Uterus (tissue), 2 donors: ENCODE measurements around the gene RNF133.

Source experiments
- POLR2A ChIP-seq, 2 donors: fragments of 450-650 bp; IDR thresholded peaks; one replicate each; pipeline ENCODE4 v1.6.1; 2016; ENCODE audit warnings: antibody characterized with exemption in 2 of 2, mild to moderate bottlenecking in 1 of 2, moderate library complexity in 1 of 2
- TF ChIP-seq, protein P1 (sequence below), 4 experiments: fragments of 200-600 bp in 2 of 4; fragments of 450-650 bp in 2 of 4; sonication (generic) in 2 of 4; IDR thresholded peaks; one replicate each; pipeline ENCODE4 v1.5.1; 2016 to 2019; ENCODE audit warnings: antibody characterized with exemption in 4 of 4, mild to moderate bottlenecking in 2 of 4, moderate library complexity in 1 of 4

DNA sequence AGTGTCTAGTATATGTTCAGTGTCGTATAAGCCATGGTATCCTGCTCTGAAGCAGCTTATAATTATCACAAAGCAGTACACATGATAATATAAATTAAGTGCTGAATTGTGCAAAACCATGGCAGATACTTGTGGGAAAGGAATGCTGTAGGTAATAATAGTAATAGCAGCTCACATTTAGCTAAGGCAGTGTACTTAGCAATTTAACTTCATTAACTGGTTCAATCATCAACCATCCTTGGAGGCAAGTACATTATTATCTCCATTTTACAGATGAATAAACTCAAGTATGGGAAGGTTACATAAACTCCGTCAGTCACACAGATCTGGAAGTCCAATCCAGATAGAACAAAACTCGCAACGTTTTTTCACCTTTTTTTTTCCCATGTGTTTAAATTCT, 25.4 kb upstream of the RNF133 start:
- no peak for TF ChIP-seq POLR2A (IDR thresholded peaks at IDR 0.05)
- TF ChIP-seq, protein P1, sequence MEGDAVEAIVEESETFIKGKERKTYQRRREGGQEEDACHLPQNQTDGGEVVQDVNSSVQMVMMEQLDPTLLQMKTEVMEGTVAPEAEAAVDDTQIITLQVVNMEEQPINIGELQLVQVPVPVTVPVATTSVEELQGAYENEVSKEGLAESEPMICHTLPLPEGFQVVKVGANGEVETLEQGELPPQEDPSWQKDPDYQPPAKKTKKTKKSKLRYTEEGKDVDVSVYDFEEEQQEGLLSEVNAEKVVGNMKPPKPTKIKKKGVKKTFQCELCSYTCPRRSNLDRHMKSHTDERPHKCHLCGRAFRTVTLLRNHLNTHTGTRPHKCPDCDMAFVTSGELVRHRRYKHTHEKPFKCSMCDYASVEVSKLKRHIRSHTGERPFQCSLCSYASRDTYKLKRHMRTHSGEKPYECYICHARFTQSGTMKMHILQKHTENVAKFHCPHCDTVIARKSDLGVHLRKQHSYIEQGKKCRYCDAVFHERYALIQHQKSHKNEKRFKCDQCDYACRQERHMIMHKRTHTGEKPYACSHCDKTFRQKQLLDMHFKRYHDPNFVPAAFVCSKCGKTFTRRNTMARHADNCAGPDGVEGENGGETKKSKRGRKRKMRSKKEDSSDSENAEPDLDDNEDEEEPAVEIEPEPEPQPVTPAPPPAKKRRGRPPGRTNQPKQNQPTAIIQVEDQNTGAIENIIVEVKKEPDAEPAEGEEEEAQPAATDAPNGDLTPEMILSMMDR (IDR thresholded peaks at IDR 0.05) = no peak
